Stomach (tissue), 4 donors: Measurements from ENCODE around the gene SPAG6.

Experiments
- CTCF ChIP-seq, 7 experiments: fragments of 450-650 bp in 4 of 7; fragments of 200-600 bp in 3 of 7; sonication (generic) in 3 of 7; IDR thresholded peaks; one replicate each; pipeline ENCODE4 v1.5.1; 2016 to 2019; ENCODE audit warnings: antibody characterized with exemption in 7 of 7, control low read depth in 2 of 7, mild to moderate bottlenecking in 1 of 7
- POLR2A ChIP-seq, 4 donors: fragments of 450-650 bp; IDR thresholded peaks; one replicate each; pipeline ENCODE4 v1.6.1; 2016; ENCODE audit warnings: antibody characterized with exemption in 4 of 4, control low read depth in 2 of 4, mild to moderate bottlenecking in 1 of 4, moderate library complexity in 1 of 4
- POLR2AphosphoS5 ChIP-seq, 3 donors: sonication (generic); formaldehyde crosslinking; IDR thresholded peaks; one replicate each; pipeline ENCODE4 v1.6.1; 2016; ENCODE audit warnings: antibody characterized with exemption in 3 of 3

- TF ChIP-seq POLR2AphosphoS5 (IDR thresholded peaks at IDR 0.05) = no peak
- no peak for TF ChIP-seq CTCF (IDR thresholded peaks at IDR 0.05)
- no peak for TF ChIP-seq POLR2A (IDR thresholded peaks at IDR 0.05)
These were observed 36.9 kb upstream of the SPAG6 start for GRCh38 chr10:22308390-22308789.
